ENCODE results near the gene CERS6.

CERS6 gene

DNA sequence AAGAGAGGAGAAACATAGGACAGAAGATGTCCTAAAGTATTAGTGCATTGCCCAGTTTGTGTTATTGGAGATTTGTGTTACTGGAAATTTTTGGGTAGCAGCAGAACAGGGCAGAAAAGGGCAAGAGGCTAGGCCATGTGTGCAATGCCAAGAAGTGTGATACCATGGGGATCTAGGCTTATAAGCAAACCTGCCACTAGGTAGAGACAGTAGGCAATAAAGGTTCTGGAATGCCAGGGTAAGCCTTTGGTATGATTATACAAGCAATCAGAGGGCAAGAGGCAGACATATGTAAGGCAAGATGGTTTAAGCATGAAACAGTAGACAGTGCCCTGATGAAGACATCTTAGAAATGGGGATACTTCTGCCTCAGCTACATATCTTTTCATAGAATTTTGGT lies 12.3 kb upstream of the CERS6 start:
- DNase-seq (ENCODE audit: low read depth), result no peak

DNA sequence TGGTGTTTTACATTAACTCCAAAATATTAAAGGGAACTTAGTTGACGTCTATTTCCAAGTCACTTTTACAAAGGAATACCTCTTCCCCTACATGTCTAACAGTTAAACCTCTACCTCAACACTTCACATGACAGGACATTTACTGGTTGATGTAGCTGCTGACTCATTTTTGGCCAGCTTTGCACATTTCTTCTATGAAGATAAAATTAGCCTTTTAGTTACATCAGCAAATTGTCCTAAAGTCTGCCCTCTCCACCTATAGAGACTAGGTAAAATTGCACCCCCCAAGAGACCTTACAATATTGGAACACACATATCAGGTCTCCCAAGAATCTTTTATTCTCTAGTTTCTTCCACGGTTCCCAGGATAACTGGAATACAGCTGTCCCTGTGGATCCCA lies 10.1 kb upstream of the CERS6 start:
- no peak for DNase-seq (ENCODE audit: low read depth)

DNA sequence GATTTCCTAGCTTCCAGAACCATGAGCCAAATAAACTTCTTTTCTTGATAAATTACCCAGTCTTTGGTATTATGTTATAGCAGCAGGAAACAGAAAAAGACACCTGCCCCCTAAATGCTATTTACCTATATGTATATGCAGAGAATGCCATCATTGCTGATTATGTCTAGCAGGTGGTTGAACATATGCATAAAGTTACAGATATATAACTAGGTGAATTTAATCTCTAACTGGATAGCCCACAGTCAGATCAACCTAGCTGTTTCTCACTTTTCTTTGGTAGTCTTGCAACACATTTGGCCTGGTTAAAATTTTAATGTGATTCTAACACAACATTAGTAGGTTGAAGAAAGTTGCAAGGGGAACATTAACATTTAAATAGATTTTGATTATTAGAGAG lies 7.1 kb upstream of the CERS6 start:
- no peak for DNase-seq (ENCODE audit: low read depth)

DNA sequence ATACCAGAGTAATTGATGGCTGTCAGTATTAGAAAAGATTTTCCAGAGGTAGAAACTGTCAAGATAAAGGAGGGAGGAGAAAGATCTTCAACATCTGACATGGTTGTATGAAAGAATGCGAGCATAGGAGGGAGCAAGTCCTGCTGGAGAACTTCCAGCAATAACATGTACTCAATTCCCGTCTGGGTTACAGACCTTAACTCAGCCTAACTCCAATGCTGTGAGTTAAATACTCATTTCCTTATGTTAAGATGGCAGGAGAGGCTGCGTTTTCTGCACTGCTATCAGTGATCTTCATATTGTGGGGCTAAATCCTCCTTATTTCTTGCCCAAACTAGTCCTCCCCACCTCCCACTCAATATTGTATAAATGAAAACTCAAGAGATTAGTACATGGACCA lies 6.7 kb upstream of the CERS6 start:
- no peak for DNase-seq (ENCODE audit: low read depth)

DNA sequence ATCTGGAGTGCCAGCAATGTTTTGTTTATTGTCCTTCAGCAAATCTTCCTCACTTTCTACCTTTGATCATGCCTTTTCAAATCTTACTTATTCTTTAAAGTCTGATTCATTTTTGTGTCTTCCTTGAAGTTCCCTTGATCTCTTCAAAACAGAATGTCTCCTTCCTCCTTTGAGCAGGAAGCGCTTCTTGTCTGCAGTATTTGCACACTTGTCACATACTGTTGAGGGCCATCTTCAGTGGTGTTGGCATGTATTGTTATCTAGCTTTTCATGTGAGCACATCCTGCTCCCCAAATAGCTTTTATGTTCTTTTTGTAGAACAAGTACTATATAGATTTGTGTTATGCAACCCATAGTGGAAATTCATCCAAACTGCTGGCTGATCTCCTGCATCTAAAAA lies 5.9 kb upstream of the CERS6 start:
- no peak for DNase-seq (ENCODE audit: low read depth)

DNA sequence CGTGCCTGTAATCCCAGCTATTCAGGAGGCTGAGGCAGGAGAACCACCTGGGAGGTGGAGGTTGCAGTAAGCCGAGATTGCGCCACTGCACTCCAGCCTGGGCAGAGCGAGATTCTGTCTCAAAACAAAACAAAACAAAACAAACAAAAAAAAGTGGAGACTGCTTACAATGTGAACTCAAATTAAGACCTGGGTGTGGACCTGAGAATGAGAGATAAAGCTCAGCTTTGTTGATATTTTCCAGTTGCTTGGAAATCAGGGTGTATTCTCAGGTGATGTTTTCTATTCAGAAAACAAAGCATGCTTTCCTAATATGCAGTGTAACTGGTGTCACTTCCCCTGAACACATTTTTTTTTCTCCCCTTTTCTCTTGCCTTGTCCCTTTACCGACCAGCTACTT lies 5.3 kb upstream of the CERS6 start:
- DNase-seq (ENCODE audit: low read depth), result no peak

DNA sequence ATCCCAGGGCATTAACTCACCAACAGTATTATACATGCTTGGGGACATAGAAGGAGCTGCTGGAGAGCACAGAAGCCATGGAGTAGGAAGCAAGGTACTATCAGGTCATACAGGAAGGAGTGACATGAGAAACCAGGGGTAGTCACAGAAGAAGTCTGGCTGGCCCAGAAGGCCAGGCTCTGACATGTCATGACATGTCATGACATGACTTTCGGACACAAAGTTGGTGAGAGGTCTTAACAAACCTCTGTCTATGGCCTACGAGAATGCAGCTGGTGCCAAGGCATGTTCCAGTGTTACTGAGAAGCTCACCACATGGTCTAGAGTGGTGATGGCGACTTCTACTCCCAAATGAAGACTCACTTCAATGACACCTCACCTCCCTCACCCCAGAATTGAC lies 3.3 kb upstream of the CERS6 start:
- no peak for DNase-seq (ENCODE audit: low read depth)

DNA sequence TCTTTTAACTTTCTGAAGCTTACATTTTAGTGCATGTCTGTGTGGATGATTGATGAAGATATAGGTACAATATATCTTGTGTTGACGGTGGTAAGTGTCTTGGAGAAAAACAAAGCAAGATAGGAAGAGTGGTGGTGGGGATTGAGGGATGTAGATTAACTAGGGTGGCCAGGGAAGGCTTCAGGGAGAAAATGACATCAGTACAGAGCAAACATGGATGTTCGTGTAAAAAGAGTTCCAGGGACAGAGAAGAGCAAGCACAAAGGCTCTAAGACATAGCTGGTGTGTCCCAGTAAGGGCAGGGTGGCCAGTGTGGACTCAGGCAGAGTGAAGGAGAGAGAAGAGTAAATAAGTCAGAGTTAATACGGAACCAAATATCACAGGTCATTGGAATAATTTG lies 2.7 kb upstream of the CERS6 start:
- DNase-seq (ENCODE audit: low read depth), result no peak

DNA sequence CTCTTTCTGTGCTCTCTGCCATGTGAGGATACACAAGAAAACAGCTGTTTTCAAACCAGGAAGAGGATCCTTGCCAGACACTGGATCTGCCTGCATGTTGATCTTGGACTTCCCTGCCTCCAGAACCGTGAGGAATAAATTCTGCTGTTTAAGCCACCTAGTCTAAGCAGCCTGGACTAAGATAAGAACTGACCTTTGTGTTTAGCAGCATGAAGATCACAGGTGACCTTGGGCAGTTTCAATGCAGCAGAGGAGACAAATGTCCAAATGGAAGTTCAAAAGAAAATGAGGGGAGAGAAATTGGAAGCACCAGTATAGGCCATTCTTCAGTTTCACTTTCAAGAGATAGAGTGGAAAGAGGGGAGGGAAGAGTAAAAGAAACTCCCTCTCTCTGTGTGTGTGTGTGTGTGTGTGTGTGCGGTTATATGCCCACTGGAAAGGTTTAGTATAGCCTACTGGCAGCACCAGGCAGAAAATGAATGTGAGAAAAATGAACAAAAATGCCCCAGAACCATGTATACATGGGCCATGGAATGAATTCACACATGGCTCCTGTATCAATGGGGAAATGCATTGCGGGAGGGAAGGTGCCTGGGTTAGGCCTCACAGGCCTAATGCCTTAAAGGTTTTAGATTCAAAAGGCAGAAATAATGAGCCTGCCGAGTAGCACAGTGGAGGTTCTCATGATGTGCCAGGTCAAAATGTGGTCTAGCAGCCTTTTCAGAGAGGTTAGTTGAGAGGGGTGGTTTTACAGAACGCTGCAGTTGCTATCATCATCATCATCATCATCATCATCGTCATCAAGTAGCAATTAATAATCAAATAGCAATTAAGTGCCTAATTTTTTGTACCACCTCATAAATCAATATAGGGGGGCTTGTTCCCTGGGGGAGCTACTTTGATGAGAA lies 1.1 kb upstream of the CERS6 start:
- no peak for DNase-seq (ENCODE audit: low read depth)

DNA sequence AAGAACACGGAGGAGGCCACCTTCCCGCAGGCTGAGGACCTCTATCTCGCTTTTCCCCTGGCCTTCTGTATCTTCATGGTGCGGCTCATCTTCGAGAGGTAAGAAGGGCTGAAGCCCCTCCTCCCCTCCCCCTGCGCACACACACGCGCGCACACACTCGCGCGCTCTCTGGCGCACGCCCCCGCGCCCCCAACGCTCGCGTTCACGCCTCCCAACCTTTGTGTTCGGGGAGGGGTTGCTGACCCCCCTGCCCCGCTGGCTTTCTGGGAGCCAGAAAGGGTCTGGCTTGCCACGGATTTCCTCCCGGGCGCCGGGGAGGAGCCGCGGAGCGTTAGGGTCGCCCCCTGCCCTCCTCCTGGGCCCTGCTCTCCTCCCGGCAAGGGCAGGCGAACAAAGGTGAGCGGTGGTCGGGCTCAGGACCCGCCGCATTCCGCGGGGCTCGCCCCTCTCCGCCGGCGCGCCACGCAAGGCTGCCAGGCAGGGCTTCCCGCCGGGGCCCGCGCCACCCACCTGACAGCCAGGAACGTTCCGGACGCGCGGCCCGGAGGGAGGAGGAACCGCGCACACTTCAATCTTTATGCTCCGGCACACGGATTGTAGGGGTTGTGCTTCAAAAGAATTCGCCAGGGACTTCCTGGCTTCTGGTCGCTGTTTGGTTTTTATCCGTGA lies 583 bp downstream of the CERS6 start:
- DNase-seq (ENCODE audit: low read depth), result peak; percentile 24

DNA sequence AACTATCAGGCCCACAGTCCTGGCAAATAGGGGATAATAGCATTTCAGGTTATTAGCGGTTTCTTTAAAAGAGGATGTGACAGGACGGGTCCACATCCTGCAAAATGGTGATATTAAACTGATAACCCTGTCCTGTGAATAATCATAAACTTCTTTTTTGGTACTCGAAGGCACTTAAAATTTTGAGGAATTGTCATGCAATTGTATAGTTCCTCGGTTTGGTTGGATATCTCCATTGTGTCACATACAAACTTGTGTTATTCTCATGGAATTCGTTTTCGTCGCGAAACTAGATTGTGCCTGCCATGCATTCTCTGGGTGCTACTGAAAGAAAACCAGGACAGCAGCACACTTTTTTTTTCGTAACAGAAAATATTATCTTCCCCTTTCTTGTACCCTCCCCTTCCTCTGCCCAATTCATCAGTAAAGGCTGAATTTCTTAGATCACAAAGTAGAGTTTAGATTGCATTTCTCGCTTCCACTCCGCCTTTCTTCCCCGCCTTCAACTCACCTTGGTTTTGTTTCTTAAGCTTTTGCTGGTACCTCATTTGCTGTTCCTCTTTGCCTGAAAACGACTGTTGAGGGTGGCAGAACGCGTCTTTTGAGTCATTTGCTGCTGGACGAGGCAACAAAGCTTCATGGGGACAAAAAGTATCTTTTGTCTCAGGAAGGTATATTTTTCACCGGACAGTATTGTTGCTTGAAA lies 1.3 kb downstream of the CERS6 start:
- no peak for DNase-seq (ENCODE audit: low read depth)

DNA sequence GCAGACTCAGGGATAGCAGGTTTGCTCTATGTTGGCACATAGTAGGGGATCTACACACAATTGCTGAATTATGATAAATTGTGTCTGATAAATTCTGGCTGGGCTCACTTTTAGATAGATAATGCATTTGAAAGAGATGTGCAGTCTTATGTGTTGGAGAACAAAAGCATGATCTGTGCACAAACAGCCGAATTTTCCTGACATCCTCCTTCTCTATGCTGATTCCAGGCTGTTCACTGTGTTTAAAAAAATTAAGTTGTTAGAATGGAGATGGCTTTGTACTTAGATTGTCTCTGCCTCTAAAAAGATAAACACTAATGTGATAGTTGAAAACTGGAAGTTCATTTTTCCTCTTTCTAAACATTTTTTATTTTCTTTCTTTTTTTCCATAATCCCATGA lies 2.1 kb downstream of the CERS6 start:
- no peak for DNase-seq (ENCODE audit: low read depth)

DNA sequence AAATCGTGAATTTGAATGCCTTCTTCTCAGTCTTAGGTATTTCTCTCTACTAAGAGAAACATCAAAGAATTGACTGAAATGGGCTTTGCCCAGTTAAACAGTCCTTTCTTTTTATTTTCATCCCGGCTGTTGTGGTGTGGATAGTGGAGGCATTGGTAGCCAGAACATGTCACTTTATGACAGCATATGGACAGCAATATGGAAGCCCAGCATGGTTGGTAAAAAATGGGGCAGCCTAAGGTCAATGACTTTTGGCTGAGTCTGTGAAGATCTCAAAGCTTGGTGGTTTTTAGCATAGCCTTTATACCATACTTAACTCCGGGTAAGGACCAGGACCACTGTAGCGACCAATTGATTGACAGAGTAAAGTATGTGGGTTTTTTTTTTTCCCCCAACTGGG lies 3.2 kb downstream of the CERS6 start:
- no peak for DNase-seq (ENCODE audit: low read depth)

DNA sequence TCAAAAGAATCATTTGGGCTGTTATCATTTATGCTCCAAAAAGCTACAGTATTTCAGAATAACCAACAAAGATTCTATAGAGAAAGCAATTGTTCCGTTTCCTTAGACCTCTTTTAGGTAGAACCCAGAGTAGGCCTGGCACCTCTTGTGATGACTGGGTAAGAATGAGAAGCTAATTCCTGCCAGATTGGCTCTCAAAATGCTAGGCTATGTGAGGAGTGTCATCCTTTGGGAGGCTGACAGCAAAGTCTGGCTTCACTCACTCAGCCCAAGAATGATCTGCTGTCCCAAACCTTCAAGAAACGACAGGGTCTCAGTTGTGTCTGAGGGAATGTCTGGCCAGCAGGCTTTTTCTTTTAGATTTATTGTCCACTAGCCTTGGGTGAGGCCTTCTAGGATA lies 4.5 kb downstream of the CERS6 start:
- DNase-seq (ENCODE audit: low read depth), result no peak

DNA sequence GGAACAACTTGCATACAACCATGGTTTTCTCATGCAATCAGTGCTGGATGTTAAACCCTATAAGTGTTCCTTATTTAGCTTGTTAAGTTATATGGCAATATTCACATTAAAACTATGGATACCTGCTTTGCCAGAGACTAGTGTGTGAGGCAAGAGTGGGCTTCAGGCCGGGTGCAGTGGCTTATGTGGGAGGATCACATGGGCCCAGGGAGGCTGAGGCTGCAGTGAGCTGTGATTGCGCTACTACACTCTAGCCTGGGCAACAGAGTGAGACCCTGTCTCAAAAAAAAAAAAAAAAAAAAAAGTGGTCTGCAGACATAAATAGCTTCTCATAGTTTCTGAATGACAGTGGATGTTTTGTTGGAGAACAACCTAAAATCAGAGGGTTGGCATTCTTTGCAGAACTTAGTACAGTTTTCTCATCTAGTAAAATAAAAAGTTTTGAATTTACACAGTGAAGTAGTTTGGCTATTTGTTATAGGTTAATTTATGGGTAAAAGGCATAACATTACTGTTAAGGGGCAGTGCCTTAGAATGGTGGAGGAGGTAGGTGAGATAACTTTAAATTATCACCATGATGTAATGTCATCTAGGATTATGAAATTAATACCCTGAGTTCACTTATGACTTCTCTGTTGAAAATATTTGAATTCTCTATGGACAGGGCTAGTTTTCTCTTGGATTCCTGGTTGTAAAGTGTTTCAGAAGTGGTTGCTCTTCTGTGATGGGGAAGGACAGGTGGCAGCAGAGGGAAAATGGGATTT lies 5.3 kb downstream of the CERS6 start:
- DNase-seq (ENCODE audit: low read depth), result no peak

DNA sequence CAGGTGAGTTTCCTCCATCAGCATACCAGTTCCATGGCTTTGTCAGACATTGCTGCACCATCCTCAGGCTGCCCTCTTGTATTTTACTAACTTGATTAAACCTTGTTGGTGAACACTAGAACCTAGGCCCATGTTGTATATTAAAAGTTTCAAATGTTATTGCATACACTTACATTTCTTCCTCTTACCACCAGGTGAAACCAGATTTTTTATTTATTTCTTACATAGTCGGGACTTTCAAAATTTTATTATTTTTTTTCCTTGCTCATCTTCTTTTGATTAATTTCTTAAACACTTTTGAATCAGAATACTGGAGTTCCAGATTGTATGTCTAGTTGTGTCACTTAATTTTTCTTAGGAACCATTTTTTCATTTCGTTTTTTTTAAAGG lies 5.9 kb downstream of the CERS6 start:
- DNase-seq (ENCODE audit: low read depth), result no peak

DNA sequence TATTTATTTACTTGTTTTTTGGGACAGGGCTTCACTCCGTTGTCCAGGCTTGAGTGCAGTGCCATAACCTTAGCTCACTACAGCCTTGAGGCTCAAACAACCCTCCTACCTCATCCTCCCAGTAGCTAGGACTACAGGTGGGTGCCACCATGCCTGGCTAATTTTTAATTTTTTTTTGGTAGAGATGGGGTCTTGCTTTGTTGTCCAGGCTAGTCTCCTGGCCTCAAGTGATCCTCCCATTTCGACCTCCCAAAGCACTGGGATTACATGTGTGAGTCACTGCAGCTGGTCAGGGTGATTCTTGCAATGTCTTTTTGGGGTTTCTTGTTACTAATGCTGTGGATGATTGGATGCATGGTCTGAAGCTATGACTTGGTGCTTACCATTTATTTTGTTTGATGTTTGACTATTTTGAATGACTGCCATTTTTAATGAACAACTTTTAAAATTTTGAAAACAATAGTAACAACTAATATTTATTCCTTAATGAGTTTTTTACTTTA lies 6.5 kb downstream of the CERS6 start:
- DNase-seq (ENCODE audit: low read depth), result no peak

DNA sequence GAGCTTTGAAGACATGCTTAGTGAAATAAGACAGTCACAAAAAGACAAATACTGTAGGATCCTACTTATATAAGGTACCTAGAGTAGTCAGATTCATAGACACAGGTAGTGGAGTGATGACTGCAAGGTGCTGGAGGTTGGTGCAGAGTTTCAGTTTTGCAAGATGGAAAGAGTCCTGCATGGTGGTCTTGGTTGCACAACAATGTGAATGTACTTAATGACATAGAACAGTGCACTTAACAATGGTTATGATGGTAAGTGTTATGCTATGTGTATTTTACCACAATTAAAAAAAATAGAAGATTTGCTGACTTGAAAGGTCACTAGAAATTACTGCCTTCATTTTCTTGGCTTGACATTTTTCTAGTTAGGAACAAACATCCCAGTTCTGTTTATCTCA lies 9.5 kb downstream of the CERS6 start:
- DNase-seq (ENCODE audit: low read depth), result no peak

DNA sequence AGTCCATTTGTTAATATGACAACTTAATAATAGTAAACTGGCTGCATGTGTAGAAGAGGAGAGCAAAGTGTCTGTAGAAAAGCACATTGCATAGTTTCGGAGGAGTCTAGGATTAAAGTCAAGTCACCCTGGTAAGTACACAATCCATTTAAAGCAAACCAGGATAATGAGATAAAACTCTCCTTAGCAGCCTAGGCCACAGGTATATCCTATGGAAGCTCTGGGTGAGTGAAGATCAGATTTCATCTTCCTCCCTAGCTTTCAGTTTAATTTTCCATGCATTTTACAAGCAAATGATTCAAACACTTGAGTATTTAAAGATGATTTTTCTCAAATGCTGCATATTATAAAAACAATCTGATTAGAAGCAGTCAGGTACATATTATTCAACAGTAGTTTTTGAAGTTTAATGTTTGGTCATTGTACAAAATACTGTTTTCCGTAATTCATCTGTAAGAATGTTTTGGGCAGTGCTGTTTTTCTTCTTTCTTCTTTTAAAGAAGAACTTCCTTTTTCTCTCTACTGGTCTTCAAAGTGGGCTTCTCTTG lies 10.2 kb downstream of the CERS6 start:
- DNase-seq (ENCODE audit: low read depth), result no peak

DNA sequence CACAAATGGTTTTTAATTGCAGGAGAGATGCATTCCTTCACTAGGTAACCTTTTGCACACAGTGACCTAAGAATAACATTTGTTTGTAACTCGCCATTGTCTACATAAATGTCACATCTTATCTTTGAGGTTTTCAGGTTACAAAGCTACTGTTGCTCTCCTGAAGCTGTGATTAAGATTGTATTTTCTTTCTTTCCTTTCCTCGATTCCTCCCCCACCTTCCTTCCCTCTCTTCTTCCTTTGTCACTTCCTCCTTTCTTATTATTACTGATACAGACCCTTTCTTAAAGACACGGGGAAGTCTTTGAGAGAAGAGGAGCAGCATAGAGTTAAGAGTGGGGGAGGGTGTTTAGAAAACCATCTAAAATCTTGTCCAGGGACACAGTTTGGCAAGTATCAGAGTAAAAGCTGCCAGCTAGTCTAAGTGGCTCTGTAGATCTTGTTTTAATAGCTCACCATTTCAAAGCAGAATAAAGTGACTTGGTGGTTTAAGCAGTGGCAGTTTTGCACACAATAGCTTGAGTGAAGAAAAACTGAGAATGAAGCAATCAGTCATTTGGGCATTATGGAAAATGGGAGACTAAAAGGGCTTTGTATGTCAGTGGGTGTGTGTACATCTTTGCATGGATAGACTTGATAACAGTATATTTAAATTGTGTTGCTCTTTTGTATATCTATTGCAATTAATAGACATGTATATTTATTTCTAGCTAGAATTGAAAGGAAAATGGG lies 10.9 kb downstream of the CERS6 start:
- no peak for DNase-seq (ENCODE audit: low read depth)

DNA sequence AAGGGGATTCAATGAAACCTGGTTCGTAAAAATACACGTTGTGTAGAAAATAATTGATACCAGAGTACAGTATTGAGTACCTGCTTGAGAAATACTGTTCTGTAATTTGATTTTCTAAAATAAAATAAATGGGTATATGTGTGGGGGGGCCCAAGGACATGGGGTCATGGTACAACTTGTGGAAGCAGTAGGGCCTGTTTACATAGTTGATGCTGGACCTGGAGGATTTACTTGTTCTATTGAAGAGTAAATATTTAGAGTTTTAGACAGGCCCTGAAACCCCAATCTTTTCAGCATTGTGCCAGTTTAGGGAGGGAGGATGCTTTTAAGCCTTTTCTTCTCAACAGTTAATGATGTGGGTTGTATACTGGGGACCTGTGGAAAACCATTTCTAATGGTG lies 11.7 kb downstream of the CERS6 start:
- DNase-seq (ENCODE audit: low read depth), result no peak
